GM12878 (cell line): ENCODE results near the gene AGK. TPM values are rescaled to one million over a fixed set of nuclear protein-coding genes. Genes with fewer than 3 reads are reported as not detected.

Experiments
- ATAC-seq: fragments of 200-7000 bp; cut with Tn5 transposase; 3 replicates; pipeline ENCODE4 v1.9.1; 2020; ENCODE audit warnings: mild to moderate bottlenecking, moderate library complexity
- BruUV-seq: library from RNA; stranded (reverse); fragments of 400-500 nt; replicated peaks from 2 replicates; lab custom pipeline; 2021; lab: Mats Ljungman, UMichigan
- CTCF ChIA-PET: fragments of 300-600 bp; sonication (Branson Sonifier 250); formaldehyde crosslinking; extraction: SDS; loops from one replicate; lab custom pipeline; 2021; ENCODE audit warnings: inconsistent platforms; lab: Yijun Ruan, JAX
- POLR2A ChIA-PET: fragments of 350-600 bp; formaldehyde crosslinking; extraction: SDS; loops from one replicate; lab custom pipeline; 2021; ENCODE audit warnings: inconsistent platforms; lab: Charles Lee
- RAD21 ChIA-PET: fragments of 300-600 bp; sonication (Branson Sonifier 250); formaldehyde crosslinking; loops from one replicate; lab custom pipeline; 2023; ENCODE audit warnings: antibody characterized with exemption; ENCODE audit not compliant: unreplicated experiment; lab: Charles Lee
- SMC1A ChIA-PET: fragments of 300-600 bp; sonication (Branson Sonifier 250); formaldehyde crosslinking; loops from one replicate; lab custom pipeline; 2023; ENCODE audit not compliant: unreplicated experiment, uncharacterized antibody; lab: Charles Lee
- DNase-seq: peaks from one replicate; pipeline ENCODE4 v3.0.0-alpha.2; 2011; ENCODE audit warnings: low read depth, low spot score
- FAIRE-seq: peaks from 3 replicates; lab custom pipeline; 2011; peaks lifted over from hg19 to GRCh38; lab: Jason Lieb, UNC
- H2AFZ ChIP-seq: 2 replicates; pipeline ENCODE4 v1.6.0; 2011; ENCODE audit warnings: low read depth, low read length, control low read depth; ENCODE audit not compliant: control insufficient read depth
- H3K27ac ChIP-seq: 2 replicates; pipeline ENCODE4 v1.5.1; 2011; ENCODE audit warnings: control low read depth; ENCODE audit not compliant: control insufficient read depth, insufficient read depth
- H3K27me3 ChIP-seq, 2 experiments: replicated peaks in 1 of 2; 2 replicates each; pipeline versions ENCODE4 v1.6.0 to v1.6.1; 2011; ENCODE audit warnings: low read length in 1 of 2; ENCODE audit not compliant: control insufficient read depth in 2 of 2, insufficient read depth in 2 of 2
- H3K36me3 ChIP-seq, 2 experiments: 2 replicates each; pipeline ENCODE4 v1.5.1; 2011; ENCODE audit warnings: low read length in 1 of 2; ENCODE audit not compliant: control insufficient read depth in 2 of 2, insufficient read depth in 2 of 2
- H3K4me1 ChIP-seq: 2 replicates; pipeline ENCODE4 v1.6.1; 2011; ENCODE audit warnings: mild to moderate bottlenecking, low read length, moderate library complexity, mixed read lengths; ENCODE audit not compliant: control insufficient read depth, insufficient read depth
- H3K4me2 ChIP-seq: 2 replicates; pipeline ENCODE4 v1.6.0; 2011; ENCODE audit warnings: control low read depth; ENCODE audit not compliant: control insufficient read depth, insufficient read depth
- H3K4me3 ChIP-seq: fragments of 200-600 bp; sonication (generic); 2 replicates; pipeline ENCODE4 v1.5.1; 2016
- H3K79me2 ChIP-seq: 2 replicates; pipeline ENCODE4 v1.6.0; 2011; ENCODE audit warnings: low read length; ENCODE audit not compliant: control insufficient read depth, insufficient read depth
- H3K9ac ChIP-seq: 2 replicates; pipeline ENCODE4 v1.8.0; 2011; ENCODE audit warnings: low read length, control low read depth, mixed read lengths; ENCODE audit not compliant: control insufficient read depth, insufficient read depth
- H3K9me3 ChIP-seq: replicated peaks from 3 replicates; pipeline ENCODE4 v1.5.1; 2011; ENCODE audit warnings: mild to moderate bottlenecking, low read length; ENCODE audit not compliant: control insufficient read depth, insufficient read depth
- H4K20me1 ChIP-seq: 2 replicates; pipeline ENCODE4 v1.6.0; 2011; ENCODE audit not compliant: control insufficient read depth, insufficient read depth
- HCFC1 ChIP-seq: fragments of 150-350 bp; IDR thresholded peaks from 2 replicates; pipeline ENCODE4 v1.6.1; 2014; ENCODE audit warnings: low read length
- IKZF2 ChIP-seq, 2 experiments: fragments of 450-650 bp; IDR thresholded peaks; 2 replicates each; pipeline ENCODE4 v1.6.1; 2017; ENCODE audit warnings: mild to moderate bottlenecking in 2 of 2, moderate library complexity in 2 of 2
- NBN ChIP-seq: fragments of 450-650 bp; IDR thresholded peaks from 2 replicates; pipeline ENCODE4 v1.6.1; 2016
- NFIC ChIP-seq: IDR thresholded peaks from 2 replicates; pipeline ENCODE4 v1.6.1; 2012; ENCODE audit warnings: low read depth, mild to moderate bottlenecking, inconsistent platforms, low read length, moderate library complexity
- RCOR1 ChIP-seq: conservative IDR thresholded peaks from 2 replicates; pipeline ENCODE4 v1.6.1; 2012; ENCODE audit warnings: low read depth, low read length, improper control_type of control experiment
- SIN3A ChIP-seq: IDR thresholded peaks from 2 replicates; pipeline ENCODE4 v1.6.1; 2012; ENCODE audit warnings: low read depth, low read length, improper control_type of control experiment
- SMC3 ChIP-seq: IDR thresholded peaks from 2 replicates; pipeline ENCODE4 v1.6.1; 2011; ENCODE audit warnings: low read length, improper control_type of control experiment, borderline replicate concordance
- STAT3 ChIP-seq: IDR thresholded peaks from 2 replicates; pipeline ENCODE4 v1.6.1; 2011; ENCODE audit warnings: low read depth, low read length, improper control_type of control experiment
- WGBS: methylation state at CpG from one replicate; pipeline ENCODE4 v1.1.6; 2016; ENCODE audit warnings: low lambda C conversion rate; ENCODE audit not compliant: insufficient replicate concordance, insufficient coverage; ENCODE audit errors: missing lambda C conversion rate; 5-methylcytosine and 5-hydroxymethylcytosine counted together
- in situ Hi-C: fragments of 300-500 bp; cut with MboI; formaldehyde crosslinking; loops from 9 replicates; pipeline ENCODE4 v1.14.3; 2018; ENCODE audit warnings: mixed read lengths
- intact Hi-C: fragments of 100-400 bp; cut with micrococcal nuclease; formaldehyde crosslinking; loops from one replicate; pipeline ENCODE4 v1.14.2; 2022; ENCODE audit not compliant: unreplicated experiment
- polyA plus RNA-seq, 11 experiments: library from polyadenylated mRNA; depleted of rRNA in 4 of 11; unstranded in 6 of 11; stranded (reverse) in 5 of 11; fragments of >200 nt; fragmentation: Nextera tagmentation in 4 of 11; fragmentation: Illumina TruSeq in 1 of 11; extraction: Ambion mirVana in 4 of 11; extraction: Trizol in 1 of 11; gene quantifications; 1 replicate in 1 of 11; 2 replicates in 10 of 11; pipeline versions ENCODE4 v1.2.1 to v1.2.3, GENCODE V29; 2011 to 2016; ENCODE audit warnings: inconsistent platforms in 2 of 11, missing spikeins in 2 of 11, low read depth in 1 of 11
- total RNA-seq, 4 experiments: library from RNA; depleted of rRNA in 3 of 4; stranded (reverse); fragments of >200 nt in 3 of 4; fragmentation: Illumina TruSeq in 1 of 4; extraction: Trizol in 1 of 4; gene quantifications; 2 replicates each; pipeline versions ENCODE4 v1.2.1 to v1.2.3, GENCODE V29; 2013 to 2021
- TF ChIP-seq, protein P1 (sequence below): fragments of 450-650 bp; IDR thresholded peaks from 2 replicates; pipeline ENCODE4 v1.6.1; 2017; ENCODE audit warnings: mild to moderate bottlenecking, moderate library complexity
- TF ChIP-seq, protein P2 (sequence below): fragments of 450-650 bp; IDR thresholded peaks from 2 replicates; pipeline ENCODE4 v1.6.1; 2018; ENCODE audit warnings: mild to moderate bottlenecking, low read depth, moderate library complexity; ENCODE audit not compliant: partially characterized antibody

Gene AGK
- total and polyA plus RNA-seq, 10 of the 15 experiments (the other 5 are each of a cell fraction or from before 2014, with no cell fraction given) = 32.5 to 85.6 (median 47.8) TPM

DNA sequence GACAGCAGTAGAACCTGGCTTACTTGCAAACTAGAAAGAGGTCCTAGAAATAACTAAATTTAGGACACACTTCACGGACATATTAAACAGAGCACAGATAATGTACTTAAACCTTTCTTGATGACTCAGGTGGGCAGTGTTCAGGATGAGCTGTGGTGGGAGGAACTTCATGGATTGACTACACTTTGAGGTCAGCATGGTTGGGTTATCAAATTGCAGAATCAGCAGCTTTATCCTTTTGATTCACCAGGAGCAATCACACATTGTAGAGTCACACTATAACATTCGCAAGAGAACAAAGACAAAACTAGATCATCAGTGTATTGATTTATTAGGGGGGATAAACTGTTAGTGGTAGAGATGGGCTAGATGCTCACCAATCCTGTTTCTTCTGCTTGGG is 38.6 kb upstream of the AGK start (continued):
- TF ChIP-seq, protein P1, sequence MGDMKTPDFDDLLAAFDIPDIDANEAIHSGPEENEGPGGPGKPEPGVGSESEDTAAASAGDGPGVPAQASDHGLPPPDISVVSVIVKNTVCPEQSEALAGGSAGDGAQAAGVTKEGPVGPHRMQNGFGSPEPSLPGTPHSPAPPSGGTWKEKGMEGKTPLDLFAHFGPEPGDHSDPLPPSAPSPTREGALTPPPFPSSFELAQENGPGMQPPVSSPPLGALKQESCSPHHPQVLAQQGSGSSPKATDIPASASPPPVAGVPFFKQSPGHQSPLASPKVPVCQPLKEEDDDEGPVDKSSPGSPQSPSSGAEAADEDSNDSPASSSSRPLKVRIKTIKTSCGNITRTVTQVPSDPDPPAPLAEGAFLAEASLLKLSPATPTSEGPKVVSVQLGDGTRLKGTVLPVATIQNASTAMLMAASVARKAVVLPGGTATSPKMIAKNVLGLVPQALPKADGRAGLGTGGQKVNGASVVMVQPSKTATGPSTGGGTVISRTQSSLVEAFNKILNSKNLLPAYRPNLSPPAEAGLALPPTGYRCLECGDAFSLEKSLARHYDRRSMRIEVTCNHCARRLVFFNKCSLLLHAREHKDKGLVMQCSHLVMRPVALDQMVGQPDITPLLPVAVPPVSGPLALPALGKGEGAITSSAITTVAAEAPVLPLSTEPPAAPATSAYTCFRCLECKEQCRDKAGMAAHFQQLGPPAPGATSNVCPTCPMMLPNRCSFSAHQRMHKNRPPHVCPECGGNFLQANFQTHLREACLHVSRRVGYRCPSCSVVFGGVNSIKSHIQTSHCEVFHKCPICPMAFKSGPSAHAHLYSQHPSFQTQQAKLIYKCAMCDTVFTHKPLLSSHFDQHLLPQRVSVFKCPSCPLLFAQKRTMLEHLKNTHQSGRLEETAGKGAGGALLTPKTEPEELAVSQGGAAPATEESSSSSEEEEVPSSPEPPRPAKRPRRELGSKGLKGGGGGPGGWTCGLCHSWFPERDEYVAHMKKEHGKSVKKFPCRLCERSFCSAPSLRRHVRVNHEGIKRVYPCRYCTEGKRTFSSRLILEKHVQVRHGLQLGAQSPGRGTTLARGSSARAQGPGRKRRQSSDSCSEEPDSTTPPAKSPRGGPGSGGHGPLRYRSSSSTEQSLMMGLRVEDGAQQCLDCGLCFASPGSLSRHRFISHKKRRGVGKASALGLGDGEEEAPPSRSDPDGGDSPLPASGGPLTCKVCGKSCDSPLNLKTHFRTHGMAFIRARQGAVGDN = no peak
- TF ChIP-seq IKZF2 (IDR thresholded peaks at IDR 0.05) = no peak

DNA sequence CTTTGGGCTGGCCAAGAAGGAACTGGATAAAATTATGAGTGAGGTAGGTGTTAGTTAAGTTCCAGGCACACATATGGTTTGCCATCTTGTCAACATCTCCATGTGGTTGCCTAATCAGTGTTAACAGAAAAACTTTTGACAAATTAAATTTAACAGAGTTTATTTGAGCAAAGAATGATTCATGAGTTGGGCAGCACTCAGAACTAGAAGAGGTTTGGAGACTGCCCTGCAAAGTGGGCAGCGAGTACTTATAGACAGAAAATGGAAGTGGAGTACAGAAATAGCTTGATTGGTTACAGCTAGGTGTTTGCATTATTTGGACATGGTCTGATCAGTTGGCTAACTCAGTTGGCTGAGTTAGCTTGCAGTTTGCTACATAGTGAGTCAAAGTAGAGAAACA is 37.5 kb upstream of the AGK start:
- ChIA-PET SMC1A (no interaction called here), RAD21 (no interaction called here), POLR2A (no interaction called here), CTCF (no interaction called here)
- Histone ChIP-seq H3K27ac (no peak overlapping the region), H3K4me3 (no peak overlapping the region), H3K27me3 (peaks cover 4 to 10% of the 10 kb centered on the region in 2 experiments), H2AFZ (no peak overlapping the region), H3K4me1 (no peaks in the 10 kb centered on the region), H3K9me3 (no peaks in the 10 kb centered on the region), H4K20me1 (no peaks in the 10 kb centered on the region), H3K79me2 (no peaks in the 10 kb centered on the region), H3K4me2 (no peak overlapping the region), H3K9ac (no peak overlapping the region), H3K36me3 (no peaks in the 10 kb centered on the region)
- DNase-seq (no peak), FAIRE-seq (no peak), ATAC-seq (no peak)
- in situ Hi-C loops (no loop called here), intact Hi-C loops (no loop called here)
- BruUV-seq = no TSS peak
- 37% methylated on average over 1 of the region's 1 CpG for WGBS
- TF ChIP-seq NBN (no peak), RCOR1 (no peak), STAT3 (no peak), HCFC1 (no peak), SIN3A (no peak), SMC3 (no peak), NFIC (no peak)
- TF ChIP-seq, protein P2, sequence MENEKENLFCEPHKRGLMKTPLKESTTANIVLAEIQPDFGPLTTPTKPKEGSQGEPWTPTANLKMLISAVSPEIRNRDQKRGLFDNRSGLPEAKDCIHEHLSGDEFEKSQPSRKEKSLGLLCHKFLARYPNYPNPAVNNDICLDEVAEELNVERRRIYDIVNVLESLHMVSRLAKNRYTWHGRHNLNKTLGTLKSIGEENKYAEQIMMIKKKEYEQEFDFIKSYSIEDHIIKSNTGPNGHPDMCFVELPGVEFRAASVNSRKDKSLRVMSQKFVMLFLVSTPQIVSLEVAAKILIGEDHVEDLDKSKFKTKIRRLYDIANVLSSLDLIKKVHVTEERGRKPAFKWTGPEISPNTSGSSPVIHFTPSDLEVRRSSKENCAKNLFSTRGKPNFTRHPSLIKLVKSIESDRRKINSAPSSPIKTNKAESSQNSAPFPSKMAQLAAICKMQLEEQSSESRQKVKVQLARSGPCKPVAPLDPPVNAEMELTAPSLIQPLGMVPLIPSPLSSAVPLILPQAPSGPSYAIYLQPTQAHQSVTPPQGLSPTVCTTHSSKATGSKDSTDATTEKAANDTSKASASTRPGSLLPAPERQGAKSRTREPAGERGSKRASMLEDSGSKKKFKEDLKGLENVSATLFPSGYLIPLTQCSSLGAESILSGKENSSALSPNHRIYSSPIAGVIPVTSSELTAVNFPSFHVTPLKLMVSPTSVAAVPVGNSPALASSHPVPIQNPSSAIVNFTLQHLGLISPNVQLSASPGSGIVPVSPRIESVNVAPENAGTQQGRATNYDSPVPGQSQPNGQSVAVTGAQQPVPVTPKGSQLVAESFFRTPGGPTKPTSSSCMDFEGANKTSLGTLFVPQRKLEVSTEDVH = no peak
